ENCODE data around the gene ASCC1.
A peak's percentile ranks its signal among the peaks of the same experiment; 100 is the strongest.
"Not testable (repeated sequence)": the region's sequence is repeated elsewhere in the genome, so short reads cannot be mapped to it uniquely, and the experiment has no call there.

The ASCC1 gene

DNA sequence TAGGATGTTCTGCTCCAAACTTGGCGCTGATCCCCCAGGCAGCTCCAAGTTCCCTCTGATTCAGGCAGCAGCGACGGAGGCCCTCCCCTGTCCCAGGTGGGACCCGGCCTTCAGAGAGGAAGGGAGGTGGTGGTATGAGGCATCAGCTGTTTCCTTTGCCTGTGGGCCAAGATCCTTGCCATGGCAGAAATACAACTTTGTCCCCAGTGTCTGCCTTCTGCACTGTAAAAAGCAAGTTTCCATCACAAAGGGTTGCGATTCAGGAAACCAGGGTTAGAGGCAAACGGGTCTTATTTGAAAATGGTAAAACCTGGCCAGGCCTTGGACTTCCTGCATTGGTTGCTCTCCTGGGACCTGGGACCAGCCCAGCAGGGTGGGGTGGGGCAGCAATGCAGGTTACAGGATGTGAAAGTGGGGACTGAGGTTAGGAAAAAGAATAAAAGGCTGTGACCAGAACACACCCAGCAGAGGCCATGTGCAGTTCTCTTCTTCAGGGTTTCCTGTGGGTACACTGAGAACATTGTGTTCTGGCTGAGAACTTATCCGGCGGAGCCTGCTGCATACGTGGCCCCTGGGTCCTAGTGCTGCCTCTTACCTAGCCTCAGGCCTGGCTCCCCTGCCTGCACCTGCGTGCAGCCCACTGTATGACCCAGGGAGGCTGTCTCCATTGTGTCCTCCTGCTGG, 32.5 kb upstream of the ASCC1 start:
- peak; percentile 73 for DNase-seq

GRCh38 chr10:72245949-72246525, 30.0 kb upstream of the ASCC1 start:
- DNase-seq = no peak

- no peak for DNase-seq
Measured at GRCh38 chr10:72244573-72245038, 28.5 kb upstream of the ASCC1 start.

- DNase-seq = no peak
Measured at GRCh38 chr10:72243822-72244437, 27.9 kb upstream of the ASCC1 start.

DNA sequence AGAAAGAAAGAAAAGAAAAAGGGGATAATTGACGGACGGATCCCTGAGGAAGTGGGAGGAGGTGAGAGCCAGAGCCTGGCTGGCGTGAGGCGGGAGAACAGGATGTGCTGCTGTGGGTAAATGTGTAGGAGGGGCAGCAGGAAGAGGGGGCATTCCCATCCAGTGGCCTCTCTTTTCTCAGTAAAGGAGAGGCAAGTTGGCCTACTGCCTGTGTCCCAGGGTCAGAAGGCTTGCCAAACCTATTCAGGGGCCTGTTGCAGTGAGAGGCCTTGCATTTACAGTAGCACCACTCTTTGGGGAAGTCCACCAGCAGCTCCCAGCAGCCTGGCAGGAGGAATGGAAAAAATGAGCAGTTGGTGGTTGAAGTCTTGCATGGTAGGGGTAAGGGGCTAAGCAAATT, 26.6 kb upstream of the ASCC1 start:
- no peak for DNase-seq

GRCh38 chr10:72241691-72242252, 25.7 kb upstream of the ASCC1 start:
- no peak for DNase-seq

DNA sequence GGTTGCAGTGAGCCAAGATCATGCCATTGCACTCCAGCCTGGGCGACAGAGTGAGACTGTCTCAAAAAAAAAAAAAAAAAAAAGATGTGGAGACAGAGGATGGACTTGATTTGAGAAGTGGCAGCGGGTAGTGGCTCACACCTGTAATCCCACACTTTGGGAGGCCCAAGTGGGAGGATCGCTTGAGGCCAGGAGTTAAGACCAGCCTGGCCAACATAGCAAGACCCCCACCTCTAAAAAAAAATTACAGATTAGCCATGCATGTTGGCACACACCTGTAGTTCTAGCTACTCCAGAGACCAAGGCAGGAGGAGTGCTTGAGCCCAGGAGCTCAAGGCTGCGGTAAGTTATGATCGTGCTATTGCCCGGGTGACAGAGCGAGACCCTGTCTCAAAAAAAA, 24.3 kb upstream of the ASCC1 start:
- DNase-seq = no peak

DNA sequence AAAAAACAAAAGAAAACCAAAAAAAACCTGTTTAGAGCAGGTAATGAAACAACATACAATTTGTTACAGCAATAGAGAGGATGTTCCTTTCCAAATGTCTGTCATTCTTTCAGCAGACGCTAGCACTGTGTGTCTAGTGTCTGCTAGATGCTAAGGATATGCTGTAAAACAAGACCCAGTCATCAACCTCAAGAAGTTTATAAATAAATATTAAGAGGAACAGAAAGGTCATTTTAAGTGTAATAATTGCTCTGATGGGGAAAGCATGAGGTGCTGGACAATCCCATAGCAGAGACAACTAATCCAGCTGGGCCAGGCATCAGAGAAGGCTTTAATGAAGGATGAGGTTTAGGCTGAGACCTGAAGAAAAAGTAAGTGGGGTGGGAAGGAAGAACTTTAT, 23.3 kb upstream of the ASCC1 start:
- no peak for DNase-seq

- DNase-seq = no peak
Measured at GRCh38 chr10:72238392-72239175, 22.5 kb upstream of the ASCC1 start.

DNA sequence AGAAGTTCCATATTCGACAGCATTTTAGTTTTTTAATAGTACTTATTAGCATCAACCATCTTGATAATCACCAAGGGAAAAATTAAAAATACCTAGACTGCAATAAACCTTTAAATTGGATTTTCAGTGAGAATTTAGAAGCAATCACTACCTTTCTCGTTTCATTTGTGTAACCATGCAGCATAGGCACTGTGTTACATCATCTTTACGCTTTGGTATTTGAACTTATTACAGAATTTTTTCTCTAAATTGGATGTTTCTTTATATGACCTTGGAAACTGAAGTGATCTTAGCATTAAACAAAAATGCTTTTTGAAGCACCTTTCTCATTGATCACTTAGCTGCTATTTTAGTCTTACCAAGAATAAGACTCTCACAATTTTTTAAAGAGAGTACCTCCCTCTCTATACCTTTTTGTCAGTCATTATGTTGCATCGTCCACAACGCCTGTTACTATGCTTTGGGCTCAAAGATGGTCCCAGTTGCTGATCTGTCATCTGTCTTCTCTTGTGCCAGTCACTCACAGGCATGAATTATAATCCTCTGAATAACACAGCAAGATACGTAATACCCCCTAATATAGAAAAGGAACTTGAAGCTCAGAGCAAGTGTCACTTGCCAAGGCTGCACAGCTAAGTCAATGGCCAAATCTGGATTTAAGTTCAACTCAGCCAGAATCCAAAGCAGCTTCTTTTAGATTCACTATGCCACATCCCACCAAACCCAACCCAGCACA, 19.6 kb upstream of the ASCC1 start:
- DNase-seq = no peak

GRCh38 chr10:72234560-72235095, 18.6 kb upstream of the ASCC1 start:
- no peak for DNase-seq

DNA sequence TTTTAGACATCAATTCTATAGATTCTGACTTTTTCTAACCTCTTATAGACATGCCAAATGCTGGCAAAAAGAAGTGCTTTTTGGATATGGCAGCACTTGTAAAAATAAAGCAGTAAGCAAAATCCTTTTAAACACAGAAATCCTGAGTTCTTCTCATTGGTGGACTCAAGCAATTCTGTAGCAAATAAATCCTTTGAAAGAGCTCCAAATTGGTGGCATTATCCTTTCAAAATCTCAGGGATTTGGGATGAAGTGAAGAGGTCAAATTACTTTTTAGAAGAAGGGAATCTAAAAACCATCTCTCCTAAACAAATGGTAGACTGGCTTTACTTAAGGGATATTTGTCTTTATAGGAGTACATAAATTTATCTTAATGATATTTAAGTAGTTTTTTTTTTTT, 17.5 kb upstream of the ASCC1 start:
- no peak for DNase-seq

GRCh38 chr10:72229261-72230251, 13.5 kb upstream of the ASCC1 start:
- no peak for DNase-seq

DNA sequence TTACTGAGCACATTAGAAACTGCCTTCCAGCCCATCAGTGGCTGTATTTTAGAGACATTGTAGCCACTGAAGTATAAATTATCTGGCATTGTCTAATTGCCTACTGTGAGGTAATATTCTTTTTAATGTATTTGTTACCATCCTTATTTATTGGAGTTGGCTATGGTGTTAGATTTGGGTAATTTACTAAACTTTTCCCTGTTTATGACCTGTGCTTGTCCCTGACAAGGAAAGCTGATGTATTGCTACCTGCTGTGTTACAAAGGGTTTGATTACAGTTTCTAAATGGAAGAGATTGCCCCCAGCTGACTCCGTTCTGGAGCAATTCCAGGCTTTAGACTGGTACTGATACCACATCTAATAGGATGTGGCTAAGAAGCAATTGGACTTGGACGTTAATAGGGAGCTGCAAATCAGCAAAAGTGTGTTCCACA, 12.3 kb upstream of the ASCC1 start:
- no peak for DNase-seq

DNA sequence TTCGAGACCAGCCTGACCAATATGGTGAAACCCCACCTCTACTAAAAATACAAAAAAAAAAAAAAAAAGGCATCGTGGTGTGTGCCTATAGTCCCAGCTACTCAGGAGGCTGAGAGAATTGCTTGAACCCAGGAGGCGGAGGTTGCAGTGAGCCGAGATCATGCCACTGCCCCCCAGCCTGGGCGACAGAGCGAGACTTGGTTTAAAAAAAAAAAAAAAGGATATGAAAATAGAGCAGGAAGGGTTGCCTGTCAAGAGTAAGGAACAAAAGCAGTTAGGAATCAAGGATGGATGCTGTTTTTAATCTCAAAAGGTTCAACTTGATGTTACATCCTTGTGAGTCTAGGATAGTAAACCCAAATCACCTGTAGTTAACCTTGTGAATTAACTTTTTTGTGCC, 11.8 kb upstream of the ASCC1 start:
- DNase-seq = no peak

DNA sequence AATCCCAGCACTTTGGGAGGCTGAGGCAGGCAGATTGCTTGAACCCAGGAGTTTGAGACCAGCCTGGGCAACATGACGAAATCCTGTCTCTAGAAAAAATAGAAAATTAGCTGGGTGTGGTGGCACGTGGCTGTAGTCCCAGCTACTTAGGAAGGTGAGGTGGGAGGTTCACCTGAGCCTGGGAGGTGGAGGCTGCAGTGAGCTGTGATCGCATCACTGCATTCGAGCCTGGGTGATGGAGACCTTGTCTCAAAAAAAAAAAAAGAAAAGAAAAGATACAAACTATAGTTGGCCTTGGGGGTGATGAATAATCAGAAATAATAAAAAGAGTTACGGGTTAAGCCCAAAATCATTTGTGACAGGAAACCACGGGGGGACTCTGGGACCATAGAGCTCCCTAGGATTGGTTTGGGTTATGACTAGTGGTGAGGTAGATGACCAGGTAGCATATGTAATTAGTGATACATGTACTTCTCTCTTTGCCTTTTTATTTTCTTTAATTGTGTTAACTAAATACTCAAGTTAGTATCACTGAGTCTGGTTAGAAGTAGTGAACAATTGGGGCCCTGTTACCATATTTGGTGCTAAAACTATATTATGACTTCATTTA, 10.4 kb upstream of the ASCC1 start:
- DNase-seq = no peak

- DNase-seq = not testable (repeated sequence)
Measured at GRCh38 chr10:72224191-72224590, 8.1 kb upstream of the ASCC1 start.

DNA sequence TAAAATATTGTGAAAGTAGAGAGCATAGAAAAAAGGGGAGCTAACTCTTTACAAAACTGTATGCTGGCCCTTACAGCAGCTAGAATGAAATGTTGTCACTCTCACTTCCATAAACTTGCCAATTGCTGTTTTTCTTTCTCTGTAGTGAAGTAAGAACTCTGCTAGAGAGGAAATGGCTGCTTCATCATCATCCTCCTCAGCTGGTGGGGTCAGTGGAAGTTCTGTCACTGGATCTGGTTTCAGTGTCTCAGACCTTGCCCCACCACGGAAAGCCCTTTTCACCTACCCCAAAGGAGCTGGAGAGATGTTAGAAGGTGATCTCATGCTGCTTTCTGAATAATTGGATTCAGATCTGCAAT, 7.6 kb upstream of the ASCC1 start:
- no peak for DNase-seq

DNA sequence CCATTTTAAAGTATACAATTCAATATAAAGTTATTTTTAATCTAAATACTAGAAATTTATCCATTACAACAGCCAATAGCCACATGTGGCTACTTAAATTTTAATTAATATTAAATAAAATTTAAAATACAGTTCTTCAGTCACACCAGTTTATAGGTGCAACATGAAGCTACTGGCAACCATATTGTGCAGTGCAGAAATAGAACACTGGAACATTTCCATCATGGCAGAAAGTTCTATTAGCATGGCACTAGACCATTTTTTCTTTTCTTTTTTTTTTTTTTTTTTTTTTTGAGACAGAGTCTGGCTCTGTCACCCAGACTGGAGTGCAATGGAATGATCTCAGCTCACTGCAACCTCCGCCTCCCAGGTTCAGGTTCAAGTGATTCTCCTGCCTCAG, 5.2 kb upstream of the ASCC1 start:
- no peak for DNase-seq

- no peak for DNase-seq
Measured at GRCh38 chr10:72220637-72221036, 4.6 kb upstream of the ASCC1 start.
